HUES48 (cell line): ENCODE results near the gene ERC1.

ENCODE experiments used
- H3K27ac ChIP-seq: one replicate; pipeline ENCODE4 v1.7.0; 2013; ENCODE audit warnings: low read depth, low read length, inconsistent platforms
- H3K27me3 ChIP-seq: 2 replicates; pipeline ENCODE4 v1.6.1; 2013; ENCODE audit warnings: mild to moderate bottlenecking, low read length; ENCODE audit not compliant: control insufficient read depth, insufficient read depth
- H3K36me3 ChIP-seq: 2 replicates; pipeline ENCODE4 v1.6.1; 2013; ENCODE audit warnings: low read length; ENCODE audit not compliant: control insufficient read depth, insufficient read depth
- H3K4me1 ChIP-seq: 2 replicates; pipeline ENCODE4 v1.6.1; 2013; ENCODE audit warnings: mild to moderate bottlenecking, low read length; ENCODE audit not compliant: control insufficient read depth, insufficient read depth
- H3K4me3 ChIP-seq: 2 replicates; pipeline ENCODE4 v1.5.1; 2013; ENCODE audit warnings: mild to moderate bottlenecking, low read depth, low read length
- H3K9ac ChIP-seq: 2 replicates; pipeline ENCODE4 v1.6.1; 2013; ENCODE audit warnings: mild to moderate bottlenecking, low read depth, low read length, moderate library complexity
- H3K9me3 ChIP-seq: 2 replicates; pipeline ENCODE4 v1.6.1; 2013; ENCODE audit warnings: low read length; ENCODE audit not compliant: control insufficient read depth, insufficient read depth

Gene ERC1

GRCh38 chr12:1167784-1168183, 176.8 kb downstream of the ERC1 start:
- H3K27ac ChIP-seq = no peak overlapping the region
- no peaks in the 10 kb centered on the region for H3K9me3 ChIP-seq
- H3K4me1 ChIP-seq = 0 out of 2 replicates have a peak, but pooled peaks cover 4% of the 10 kb centered on the region
- no peaks in the 10 kb centered on the region for H3K27me3 ChIP-seq
- no peak overlapping the region for H3K9ac ChIP-seq
- H3K4me3 ChIP-seq = no peak overlapping the region
- H3K36me3 ChIP-seq = peaks cover 3% of the 10 kb centered on the region; the same call in 1 of the 2 replicates

- H3K27ac ChIP-seq = no peak overlapping the region
- H3K4me3 ChIP-seq = no peak overlapping the region
- H3K27me3 ChIP-seq = no peaks in the 10 kb centered on the region
- no peak overlapping the region for H3K9ac ChIP-seq
- no peaks in the 10 kb centered on the region for H3K9me3 ChIP-seq
- no peaks in the 10 kb centered on the region for H3K36me3 ChIP-seq
- H3K4me1 ChIP-seq = 0 out of 2 replicates have a peak, but pooled peaks cover 4% of the 10 kb centered on the region
These were observed 179.4 kb downstream of the ERC1 start for GRCh38 chr12:1170411-1170810.

- H3K4me1 ChIP-seq = 0 out of 2 replicates have a peak, but pooled peaks cover 4% of the 10 kb centered on the region
- no peak overlapping the region for H3K9ac ChIP-seq
- H3K27me3 ChIP-seq = no peaks in the 10 kb centered on the region
- no peaks in the 10 kb centered on the region for H3K9me3 ChIP-seq
- no peak overlapping the region for H3K27ac ChIP-seq
- no peaks in the 10 kb centered on the region for H3K36me3 ChIP-seq
- H3K4me3 ChIP-seq = no peak overlapping the region
These were observed 180.8 kb downstream of the ERC1 start for GRCh38 chr12:1171657-1172408.

- Histone ChIP-seq H3K9me3 (no peaks in the 10 kb centered on the region), H3K27ac (no peak overlapping the region), H3K36me3 (no peaks in the 10 kb centered on the region), H3K4me1 (0 out of 2 replicates have a peak, but pooled peaks cover 4% of the 10 kb centered on the region), H3K27me3 (no peaks in the 10 kb centered on the region), H3K4me3 (no peak overlapping the region), H3K9ac (no peak overlapping the region)
These were observed 183.0 kb downstream of the ERC1 start for GRCh38 chr12:1173781-1174617.

GRCh38 chr12:1174659-1175058, 183.6 kb downstream of the ERC1 start:
- no peaks in the 10 kb centered on the region for H3K27me3 ChIP-seq
- H3K36me3 ChIP-seq = no peaks in the 10 kb centered on the region
- H3K9me3 ChIP-seq = no peaks in the 10 kb centered on the region
- no peak overlapping the region for H3K9ac ChIP-seq
- H3K4me1 ChIP-seq = 0 out of 2 replicates have a peak, but pooled peaks cover 4% of the 10 kb centered on the region
- no peak overlapping the region for H3K4me3 ChIP-seq
- H3K27ac ChIP-seq = no peak overlapping the region

- Histone ChIP-seq H3K36me3 (no peaks in the 10 kb centered on the region), H3K27me3 (no peaks in the 10 kb centered on the region), H3K9me3 (no peaks in the 10 kb centered on the region), H3K4me3 (no peak overlapping the region), H3K4me1 (0 out of 2 replicates have a peak, but pooled peaks cover 4% of the 10 kb centered on the region), H3K9ac (no peak overlapping the region), H3K27ac (no peak overlapping the region)
These were observed 185.2 kb downstream of the ERC1 start for GRCh38 chr12:1176191-1176590.

GRCh38 chr12:1179128-1179527, 188.1 kb downstream of the ERC1 start:
- no peak overlapping the region for H3K9ac ChIP-seq
- peaks cover 6% of the 10 kb centered on the region for H3K36me3 ChIP-seq
- H3K9me3 ChIP-seq = no peaks in the 10 kb centered on the region
- H3K4me1 ChIP-seq = no peaks in the 10 kb centered on the region
- no peak overlapping the region for H3K4me3 ChIP-seq
- no peak overlapping the region for H3K27ac ChIP-seq
- no peaks in the 10 kb centered on the region for H3K27me3 ChIP-seq

GRCh38 chr12:1182069-1182468, 191.0 kb downstream of the ERC1 start:
- Histone ChIP-seq H3K4me3 (no peak overlapping the region), H3K9ac (no peak overlapping the region), H3K27me3 (no peaks in the 10 kb centered on the region), H3K36me3 (peaks cover 16% of the 10 kb centered on the region), H3K27ac (no peak overlapping the region), H3K4me1 (peaks cover 8% of the 10 kb centered on the region; the same call in 1 of the 2 replicates), H3K9me3 (no peaks in the 10 kb centered on the region)

- no peak overlapping the region for H3K4me3 ChIP-seq
- H3K4me1 ChIP-seq = peaks cover 8% of the 10 kb centered on the region; the same call in 1 of the 2 replicates
- H3K27me3 ChIP-seq = no peaks in the 10 kb centered on the region
- H3K9ac ChIP-seq = no peak overlapping the region
- H3K27ac ChIP-seq = no peak overlapping the region
- peaks cover 25% of the 10 kb centered on the region for H3K36me3 ChIP-seq
- no peaks in the 10 kb centered on the region for H3K9me3 ChIP-seq
These were observed 193.4 kb downstream of the ERC1 start for GRCh38 chr12:1184402-1184801.

GRCh38 chr12:1185460-1186182, 194.6 kb downstream of the ERC1 start:
- peak overlapping the region; percentile 14 for H3K27ac ChIP-seq
- H3K27me3 ChIP-seq = no peaks in the 10 kb centered on the region
- H3K9ac ChIP-seq = no peak overlapping the region
- no peaks in the 10 kb centered on the region for H3K9me3 ChIP-seq
- peaks cover 8% of the 10 kb centered on the region; the same call in 1 of the 2 replicates for H3K4me1 ChIP-seq
- no peak overlapping the region for H3K4me3 ChIP-seq
- peaks cover 35% of the 10 kb centered on the region for H3K36me3 ChIP-seq
